PC-9 (cell line): ENCODE measurements around the gene IQSEC1.

Experiments
- EZH2 ChIP-seq: fragments of 200-600 bp; sonication (generic); IDR thresholded peaks from 2 replicates; pipeline ENCODE4 v1.8.0; 2017; ENCODE audit warnings: antibody characterized with exemption, low read depth
- TF ChIP-seq, protein P1 (sequence below): fragments of 200-600 bp; sonication (generic); conservative IDR thresholded peaks from 2 replicates; pipeline ENCODE4 v1.6.1; 2017; ENCODE audit warnings: mixed run types, antibody characterized with exemption, mild to moderate bottlenecking, moderate library complexity

DNA sequence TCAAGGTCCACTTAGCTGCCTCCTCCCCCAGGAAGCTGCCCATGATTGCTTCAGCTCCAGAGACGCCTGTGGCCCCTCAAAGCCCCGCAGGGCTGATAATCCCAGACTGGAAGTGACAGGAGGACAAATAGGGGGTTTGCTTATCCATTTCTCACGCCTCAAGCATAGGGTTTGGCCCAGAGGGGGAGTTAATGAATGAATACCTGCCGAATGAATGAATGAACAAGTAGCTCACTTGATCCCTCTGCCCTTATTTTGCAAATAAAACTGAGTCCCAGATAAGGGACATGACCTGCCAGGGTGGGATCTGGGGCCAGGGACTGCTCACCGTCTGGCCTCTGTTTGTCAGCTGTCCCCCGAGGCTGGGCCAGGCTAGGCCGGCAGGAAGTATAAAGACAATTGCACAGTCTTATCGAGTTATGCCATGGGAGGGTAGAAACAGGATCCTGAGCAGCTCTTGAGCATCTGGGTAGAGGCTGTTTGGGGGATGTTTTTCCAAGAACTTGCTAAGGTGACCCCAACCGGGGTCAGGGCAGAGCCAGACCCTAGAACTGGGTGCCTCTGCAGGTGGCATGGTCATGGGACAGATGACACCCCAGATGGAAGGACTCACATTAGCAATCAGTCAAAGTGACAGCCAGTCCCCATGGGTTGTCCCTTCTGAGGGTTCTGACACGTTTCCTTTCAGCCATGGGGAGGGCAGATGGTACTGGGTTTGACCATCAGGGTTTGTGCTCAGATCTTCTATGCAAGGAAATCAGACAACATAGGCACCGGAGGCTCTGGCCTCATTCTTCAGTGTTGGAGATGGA is 45.0 kb downstream of the IQSEC1 start:
- TF ChIP-seq, protein P1, sequence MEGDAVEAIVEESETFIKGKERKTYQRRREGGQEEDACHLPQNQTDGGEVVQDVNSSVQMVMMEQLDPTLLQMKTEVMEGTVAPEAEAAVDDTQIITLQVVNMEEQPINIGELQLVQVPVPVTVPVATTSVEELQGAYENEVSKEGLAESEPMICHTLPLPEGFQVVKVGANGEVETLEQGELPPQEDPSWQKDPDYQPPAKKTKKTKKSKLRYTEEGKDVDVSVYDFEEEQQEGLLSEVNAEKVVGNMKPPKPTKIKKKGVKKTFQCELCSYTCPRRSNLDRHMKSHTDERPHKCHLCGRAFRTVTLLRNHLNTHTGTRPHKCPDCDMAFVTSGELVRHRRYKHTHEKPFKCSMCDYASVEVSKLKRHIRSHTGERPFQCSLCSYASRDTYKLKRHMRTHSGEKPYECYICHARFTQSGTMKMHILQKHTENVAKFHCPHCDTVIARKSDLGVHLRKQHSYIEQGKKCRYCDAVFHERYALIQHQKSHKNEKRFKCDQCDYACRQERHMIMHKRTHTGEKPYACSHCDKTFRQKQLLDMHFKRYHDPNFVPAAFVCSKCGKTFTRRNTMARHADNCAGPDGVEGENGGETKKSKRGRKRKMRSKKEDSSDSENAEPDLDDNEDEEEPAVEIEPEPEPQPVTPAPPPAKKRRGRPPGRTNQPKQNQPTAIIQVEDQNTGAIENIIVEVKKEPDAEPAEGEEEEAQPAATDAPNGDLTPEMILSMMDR: no peak
- TF ChIP-seq EZH2: no peak
